Stomach (tissue), 4 donors: ENCODE results near the gene NCKAP5.

Experiments used
- EP300 ChIP-seq: sonication (generic); formaldehyde crosslinking; IDR thresholded peaks from one replicate; pipeline ENCODE4 v1.6.1; 2017; ENCODE audit warnings: antibody characterized with exemption
- POLR2A ChIP-seq, 4 donors: fragments of 450-650 bp; IDR thresholded peaks; one replicate each; pipeline ENCODE4 v1.6.1; 2016; ENCODE audit warnings: antibody characterized with exemption in 4 of 4, control low read depth in 2 of 4, mild to moderate bottlenecking in 1 of 4, moderate library complexity in 1 of 4
- POLR2AphosphoS5 ChIP-seq, 3 donors: sonication (generic); formaldehyde crosslinking; IDR thresholded peaks; one replicate each; pipeline ENCODE4 v1.6.1; 2016; ENCODE audit warnings: antibody characterized with exemption in 3 of 3
- TF ChIP-seq, protein P1 (sequence below), 7 experiments: fragments of 450-650 bp in 4 of 7; fragments of 200-600 bp in 3 of 7; sonication (generic) in 3 of 7; IDR thresholded peaks; one replicate each; pipeline ENCODE4 v1.5.1; 2016 to 2019; ENCODE audit warnings: antibody characterized with exemption in 7 of 7, control low read depth in 2 of 7, mild to moderate bottlenecking in 1 of 7

GRCh38 chr2:133579274-133579673 is 11.0 kb upstream of the NCKAP5 start:
- TF ChIP-seq, protein P1, sequence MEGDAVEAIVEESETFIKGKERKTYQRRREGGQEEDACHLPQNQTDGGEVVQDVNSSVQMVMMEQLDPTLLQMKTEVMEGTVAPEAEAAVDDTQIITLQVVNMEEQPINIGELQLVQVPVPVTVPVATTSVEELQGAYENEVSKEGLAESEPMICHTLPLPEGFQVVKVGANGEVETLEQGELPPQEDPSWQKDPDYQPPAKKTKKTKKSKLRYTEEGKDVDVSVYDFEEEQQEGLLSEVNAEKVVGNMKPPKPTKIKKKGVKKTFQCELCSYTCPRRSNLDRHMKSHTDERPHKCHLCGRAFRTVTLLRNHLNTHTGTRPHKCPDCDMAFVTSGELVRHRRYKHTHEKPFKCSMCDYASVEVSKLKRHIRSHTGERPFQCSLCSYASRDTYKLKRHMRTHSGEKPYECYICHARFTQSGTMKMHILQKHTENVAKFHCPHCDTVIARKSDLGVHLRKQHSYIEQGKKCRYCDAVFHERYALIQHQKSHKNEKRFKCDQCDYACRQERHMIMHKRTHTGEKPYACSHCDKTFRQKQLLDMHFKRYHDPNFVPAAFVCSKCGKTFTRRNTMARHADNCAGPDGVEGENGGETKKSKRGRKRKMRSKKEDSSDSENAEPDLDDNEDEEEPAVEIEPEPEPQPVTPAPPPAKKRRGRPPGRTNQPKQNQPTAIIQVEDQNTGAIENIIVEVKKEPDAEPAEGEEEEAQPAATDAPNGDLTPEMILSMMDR (IDR thresholded peaks at IDR 0.05) = no peak
- no peak for TF ChIP-seq POLR2A (IDR thresholded peaks at IDR 0.05)
- no peak for TF ChIP-seq EP300
- no peak for TF ChIP-seq POLR2AphosphoS5 (IDR thresholded peaks at IDR 0.05)
